PC-9 (cell line): Measurements from ENCODE around the gene WNT7A.

Source experiments
- EZH2 ChIP-seq: fragments of 200-600 bp; sonication (generic); IDR thresholded peaks from 2 replicates; pipeline ENCODE4 v1.8.0; 2017; ENCODE audit warnings: antibody characterized with exemption, low read depth
- TF ChIP-seq, protein P1 (sequence below): fragments of 200-600 bp; sonication (generic); conservative IDR thresholded peaks from 2 replicates; pipeline ENCODE4 v1.6.1; 2017; ENCODE audit warnings: mixed run types, antibody characterized with exemption, mild to moderate bottlenecking, moderate library complexity

- TF ChIP-seq, protein P1, sequence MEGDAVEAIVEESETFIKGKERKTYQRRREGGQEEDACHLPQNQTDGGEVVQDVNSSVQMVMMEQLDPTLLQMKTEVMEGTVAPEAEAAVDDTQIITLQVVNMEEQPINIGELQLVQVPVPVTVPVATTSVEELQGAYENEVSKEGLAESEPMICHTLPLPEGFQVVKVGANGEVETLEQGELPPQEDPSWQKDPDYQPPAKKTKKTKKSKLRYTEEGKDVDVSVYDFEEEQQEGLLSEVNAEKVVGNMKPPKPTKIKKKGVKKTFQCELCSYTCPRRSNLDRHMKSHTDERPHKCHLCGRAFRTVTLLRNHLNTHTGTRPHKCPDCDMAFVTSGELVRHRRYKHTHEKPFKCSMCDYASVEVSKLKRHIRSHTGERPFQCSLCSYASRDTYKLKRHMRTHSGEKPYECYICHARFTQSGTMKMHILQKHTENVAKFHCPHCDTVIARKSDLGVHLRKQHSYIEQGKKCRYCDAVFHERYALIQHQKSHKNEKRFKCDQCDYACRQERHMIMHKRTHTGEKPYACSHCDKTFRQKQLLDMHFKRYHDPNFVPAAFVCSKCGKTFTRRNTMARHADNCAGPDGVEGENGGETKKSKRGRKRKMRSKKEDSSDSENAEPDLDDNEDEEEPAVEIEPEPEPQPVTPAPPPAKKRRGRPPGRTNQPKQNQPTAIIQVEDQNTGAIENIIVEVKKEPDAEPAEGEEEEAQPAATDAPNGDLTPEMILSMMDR = no peak
- no peak for TF ChIP-seq EZH2
These were observed 37.6 kb downstream of the WNT7A start for GRCh38 chr3:13842226-13842625.
